NCI-H2081 treated with DMSO at 0.1 percent for 48 hours (cell line): ENCODE results near the gene GRID1.
"Not testable (repeated sequence)": the region's sequence is repeated elsewhere in the genome, so short reads cannot be mapped to it uniquely, and the experiment has no call there.

Experiments used
- DNase-seq: peaks from one replicate; lab custom pipeline; 2025; lab: John Stamatoyannopoulos, UW

The GRID1 gene

DNA sequence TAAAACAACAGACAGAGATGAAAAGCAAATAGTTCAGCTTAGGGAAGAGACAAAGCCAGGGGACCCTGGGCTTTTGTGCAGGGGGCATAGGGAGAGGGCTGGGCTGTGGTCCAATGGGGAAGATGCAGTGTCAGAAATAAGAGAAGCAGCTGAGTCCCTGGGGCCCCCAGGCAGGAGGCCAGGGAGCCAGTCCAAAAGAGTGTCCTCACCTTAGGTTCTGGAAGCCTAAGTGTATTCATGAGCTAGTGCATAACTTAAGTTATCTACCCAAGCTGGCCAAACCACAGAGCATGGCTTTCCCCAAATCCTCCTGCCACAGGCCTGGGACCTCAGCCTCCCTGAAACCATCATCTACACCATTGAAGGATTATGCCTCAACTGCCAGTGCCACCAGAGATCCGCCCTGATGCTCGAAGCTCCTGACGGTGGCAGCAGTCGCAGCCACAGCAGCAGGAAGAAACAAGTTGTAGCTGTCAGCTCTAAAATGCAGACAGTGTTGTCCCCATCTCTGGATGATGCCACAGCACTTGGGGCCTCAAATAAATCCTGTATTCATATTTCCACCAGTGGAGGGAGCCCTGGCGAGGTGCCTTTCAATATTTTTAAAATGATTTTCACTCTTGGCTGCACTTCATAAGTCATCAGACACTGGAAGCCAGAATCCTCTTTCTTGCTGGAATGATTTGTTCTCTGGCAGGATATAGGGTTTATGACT, 574.6 kb downstream of the GRID1 start:
- no peak for DNase-seq

DNA sequence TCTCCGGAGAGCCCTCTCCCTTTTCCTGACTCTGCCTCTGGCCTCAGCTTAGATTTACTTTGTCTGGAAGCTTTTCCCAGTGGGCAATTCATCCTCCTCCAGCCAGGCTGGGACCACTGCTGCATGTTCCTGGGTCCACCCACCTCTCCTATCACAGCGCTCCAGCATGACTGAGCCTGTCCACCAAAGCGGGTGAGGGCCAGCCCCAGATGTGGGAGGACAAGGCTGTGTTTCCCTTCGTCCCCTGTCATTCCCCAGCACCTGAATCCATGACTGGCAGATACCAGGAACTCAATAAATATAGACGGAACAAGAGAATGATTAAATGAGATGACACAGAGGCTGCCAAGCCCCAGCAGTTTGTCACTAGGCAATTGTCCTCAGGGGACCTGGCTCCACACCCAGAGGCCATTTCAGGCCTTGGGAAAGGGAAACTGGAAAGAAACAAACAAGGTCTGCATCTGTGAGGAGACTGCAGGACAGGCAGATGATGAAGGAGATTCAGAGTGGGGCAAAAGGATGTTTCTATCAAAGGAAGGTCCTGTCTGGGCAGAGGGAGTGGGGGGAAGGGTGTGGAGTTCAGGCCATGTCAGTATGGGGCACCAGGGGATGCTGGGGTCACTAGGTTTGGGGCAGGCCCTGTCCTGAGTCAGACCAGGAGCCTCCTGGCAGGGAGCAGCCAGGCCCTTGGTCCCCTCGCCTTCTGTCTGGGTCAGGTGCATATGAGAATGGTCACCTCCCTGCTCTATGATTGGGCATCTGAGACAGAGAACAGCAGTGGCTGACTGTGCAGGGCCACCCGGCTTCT, 576.4 kb downstream of the GRID1 start:
- DNase-seq: no peak

DNA sequence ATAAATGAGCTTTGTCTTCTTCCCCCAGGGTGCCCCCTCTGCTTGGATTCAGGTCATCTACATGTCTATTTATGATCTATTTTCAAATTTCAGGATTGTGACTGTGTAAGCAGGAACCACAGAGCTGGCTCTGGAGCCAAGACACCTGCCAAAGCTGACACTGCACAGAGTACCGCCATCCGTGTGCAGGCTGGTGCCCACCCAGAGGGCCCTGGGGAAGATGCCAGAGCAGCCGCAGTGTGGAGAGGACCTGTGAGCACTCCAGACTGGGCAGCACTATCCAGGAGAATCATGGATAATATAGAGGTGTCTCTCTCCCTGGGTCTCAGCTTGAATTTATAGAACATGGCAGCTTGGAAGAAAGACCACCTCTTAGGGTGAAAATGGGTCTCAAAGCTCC, 577.5 kb downstream of the GRID1 start:
- no peak for DNase-seq

DNA sequence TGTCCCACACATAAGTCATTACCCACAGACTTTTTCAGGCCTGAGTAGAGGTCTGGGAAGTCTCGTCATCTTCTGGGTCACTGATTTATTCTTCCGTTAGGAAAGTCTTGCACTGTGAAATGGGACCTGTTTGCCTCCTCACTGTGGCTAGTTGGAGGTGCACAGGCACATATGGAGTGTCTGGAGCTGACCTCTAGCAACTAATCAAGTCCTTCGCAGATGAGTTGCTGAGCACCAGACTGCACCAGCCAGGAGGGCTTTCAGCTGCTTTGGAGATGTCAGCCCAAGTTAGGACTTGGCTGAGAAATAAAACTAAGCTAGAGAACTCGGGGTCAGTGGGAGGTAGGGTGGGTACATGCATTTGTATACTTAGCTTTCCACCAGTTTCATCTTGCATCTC, 578.0 kb downstream of the GRID1 start:
- no peak for DNase-seq

DNA sequence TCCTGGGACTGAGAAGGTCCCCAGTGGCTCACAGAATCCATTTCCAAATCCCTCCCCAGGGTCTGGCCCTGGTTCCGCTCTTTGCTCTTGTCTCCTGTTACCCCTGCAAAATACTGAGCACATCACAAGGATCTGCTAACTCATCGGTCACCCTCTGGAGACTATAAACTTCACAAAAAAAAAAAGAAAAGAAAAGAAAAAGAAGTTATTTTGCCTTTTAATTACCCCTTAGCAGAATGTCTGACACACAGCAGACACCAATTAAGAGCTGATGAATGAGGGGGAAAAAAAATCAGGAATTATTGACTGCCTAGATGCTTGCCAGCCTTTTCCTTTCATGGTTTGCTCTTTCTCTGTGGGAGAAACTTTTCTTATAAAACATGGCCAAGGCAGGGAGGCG, 578.7 kb downstream of the GRID1 start:
- no peak for DNase-seq

DNA sequence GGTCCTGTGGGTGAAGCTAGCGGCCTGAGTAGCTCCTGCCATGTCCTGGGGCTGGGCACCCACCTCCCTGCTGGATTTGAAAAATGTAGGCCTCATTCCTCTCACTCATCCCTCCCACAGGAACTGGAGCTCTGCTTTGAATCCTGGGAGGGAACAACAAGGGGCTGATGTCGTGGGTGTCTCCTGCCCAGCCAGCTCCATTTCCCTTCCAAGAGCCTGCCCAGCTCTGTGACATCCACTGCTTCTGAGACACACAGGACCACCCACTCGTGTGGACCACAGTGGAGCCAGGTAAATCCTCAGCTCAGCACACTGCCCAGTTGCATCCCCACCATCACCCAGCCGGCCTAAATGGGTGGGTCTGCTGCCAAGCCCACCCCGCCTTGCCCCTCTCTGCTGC, 579.2 kb downstream of the GRID1 start:
- no peak for DNase-seq

DNA sequence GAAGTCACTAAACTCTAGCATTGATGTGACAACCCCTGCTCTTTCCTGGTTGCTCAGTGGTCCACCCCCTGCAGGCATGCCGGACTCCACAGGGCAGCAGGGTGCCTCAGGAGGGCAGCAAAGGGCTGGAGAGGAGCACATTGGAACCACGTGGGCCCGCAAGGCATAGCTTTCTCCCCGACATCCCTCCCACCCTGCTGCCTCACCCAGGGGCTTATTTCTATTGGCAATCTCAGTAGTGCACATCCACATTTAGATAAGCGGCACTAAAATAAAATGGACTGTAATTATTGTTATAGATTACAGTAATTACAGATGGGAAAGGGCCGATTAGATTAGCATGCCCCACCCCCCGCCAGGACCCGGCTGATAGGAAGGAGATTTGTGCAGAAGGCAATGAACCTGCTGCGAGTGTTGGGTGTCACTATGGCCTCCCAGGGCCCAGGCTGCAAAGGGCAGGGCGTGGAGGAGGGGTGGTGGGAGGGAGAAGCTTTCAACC, 580.1 kb downstream of the GRID1 start:
- no peak for DNase-seq

DNA sequence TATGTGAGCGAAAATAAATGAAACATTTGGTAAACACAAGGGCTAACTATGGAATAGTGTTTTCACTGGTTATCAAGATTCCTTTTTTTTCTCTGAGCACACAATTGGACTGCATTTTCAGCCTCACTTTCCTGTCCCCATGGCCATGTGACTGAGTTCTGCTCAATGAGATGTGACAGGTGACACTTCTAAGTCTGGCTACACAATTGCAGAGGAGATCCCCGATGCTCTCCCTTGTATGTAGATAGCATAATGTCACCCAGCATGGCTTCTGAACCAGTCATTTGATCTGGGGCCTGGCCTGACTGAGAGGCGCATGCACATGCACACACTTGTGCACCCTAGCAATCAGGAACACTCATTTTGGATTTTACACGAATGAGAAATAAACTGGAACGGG, 581.8 kb downstream of the GRID1 start:
- no peak for DNase-seq

DNA sequence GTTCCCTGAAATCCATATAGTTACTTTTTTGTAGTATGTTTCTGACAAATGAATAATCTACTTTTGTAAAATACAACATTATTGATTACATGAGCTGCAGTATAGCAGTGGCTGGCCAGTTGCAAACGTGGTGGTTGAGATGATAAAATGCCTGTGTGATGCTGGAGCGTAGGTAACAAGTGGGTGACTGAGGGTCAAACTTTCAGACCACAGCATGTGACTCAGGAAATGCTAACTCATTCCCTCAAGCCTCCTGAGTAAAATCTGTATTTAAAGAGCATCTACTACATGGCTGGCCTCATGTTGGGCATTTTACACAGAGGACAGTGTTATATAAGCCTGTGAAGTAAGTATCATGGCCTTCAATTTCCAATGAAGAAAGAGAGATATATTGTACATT, 585.2 kb downstream of the GRID1 start:
- no peak for DNase-seq

DNA sequence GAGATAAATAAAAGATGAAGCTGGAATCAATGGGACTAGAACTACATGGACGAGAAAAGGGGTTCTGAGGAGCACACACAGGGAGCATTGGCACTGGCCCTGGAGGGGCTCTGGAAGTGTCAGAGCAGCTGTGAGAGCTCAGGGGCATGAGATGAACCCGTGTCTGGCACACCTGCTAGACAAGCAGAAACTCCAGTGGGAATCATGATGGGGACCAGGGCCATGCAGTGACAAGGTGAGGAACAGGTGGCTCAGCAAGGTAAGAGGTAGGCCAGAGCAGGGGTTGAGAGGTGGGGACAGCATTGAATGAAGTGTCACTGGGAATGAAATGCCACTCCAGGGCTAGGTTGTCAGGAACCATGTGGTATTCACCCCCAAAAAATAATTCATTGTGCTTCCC, 588.5 kb downstream of the GRID1 start:
- DNase-seq: no peak

DNA sequence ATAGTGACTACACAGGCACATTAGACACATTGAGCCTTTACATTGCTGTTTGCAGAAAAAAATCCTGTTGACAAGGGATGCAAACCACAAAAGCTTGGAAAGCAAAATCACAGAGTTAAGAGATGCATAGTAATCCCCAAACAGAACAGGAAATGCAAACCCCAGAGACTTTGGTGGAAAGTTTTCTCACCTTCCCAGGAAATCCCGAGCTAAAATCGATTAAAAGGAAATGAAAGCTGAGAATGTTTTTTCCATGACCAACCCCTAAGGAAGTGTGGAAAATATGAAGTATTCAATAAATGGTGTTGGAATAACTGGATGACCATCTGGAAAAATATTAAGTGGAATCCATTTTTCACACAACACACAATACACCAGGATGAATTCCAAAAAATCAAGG, 598.7 kb downstream of the GRID1 start:
- DNase-seq: no peak

DNA sequence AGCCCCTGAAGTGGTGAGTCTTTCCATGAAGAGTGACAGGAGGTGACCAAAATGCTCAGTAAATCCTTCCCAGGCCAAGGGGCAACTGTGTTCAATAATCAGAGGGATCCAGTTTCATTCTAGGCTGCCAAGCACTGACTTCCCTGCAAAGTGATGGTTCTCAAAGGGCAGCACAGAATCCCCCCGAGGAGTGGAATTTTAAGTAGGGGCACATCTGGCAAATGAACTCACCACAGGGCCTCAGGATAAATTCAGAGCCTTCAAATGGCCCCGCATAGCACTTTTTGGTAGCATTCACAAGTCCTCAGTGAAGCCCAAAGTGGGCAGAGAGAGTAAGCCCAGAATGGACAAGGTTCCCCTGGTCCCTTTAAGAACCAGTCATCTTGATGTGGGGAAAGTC, 602.5 kb downstream of the GRID1 start:
- no peak for DNase-seq

DNA sequence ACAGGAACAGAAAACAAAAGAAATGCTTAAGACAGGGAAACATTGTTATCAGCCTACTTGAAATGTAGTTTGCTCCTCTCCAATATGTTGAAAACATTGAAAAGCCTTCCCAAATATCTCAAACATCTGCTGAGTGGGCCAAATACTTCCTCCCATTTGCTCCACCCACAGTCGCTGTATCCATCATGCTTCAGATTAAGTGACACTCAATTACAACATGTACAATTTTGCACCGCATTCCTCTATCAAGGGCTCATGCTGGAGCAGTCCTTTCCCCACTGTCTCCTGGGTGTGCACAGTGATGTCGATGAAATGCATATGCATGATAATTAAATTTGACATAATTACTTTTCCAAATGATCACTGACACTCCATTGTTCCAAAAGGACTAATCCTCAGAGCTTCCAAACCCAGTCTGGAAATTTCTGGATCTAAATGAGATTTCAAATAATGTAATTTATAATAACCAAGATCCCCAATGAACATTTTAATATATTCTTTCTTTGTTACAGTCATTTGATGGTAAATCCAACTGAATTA, 604.6 kb downstream of the GRID1 start:
- DNase-seq: no peak

DNA sequence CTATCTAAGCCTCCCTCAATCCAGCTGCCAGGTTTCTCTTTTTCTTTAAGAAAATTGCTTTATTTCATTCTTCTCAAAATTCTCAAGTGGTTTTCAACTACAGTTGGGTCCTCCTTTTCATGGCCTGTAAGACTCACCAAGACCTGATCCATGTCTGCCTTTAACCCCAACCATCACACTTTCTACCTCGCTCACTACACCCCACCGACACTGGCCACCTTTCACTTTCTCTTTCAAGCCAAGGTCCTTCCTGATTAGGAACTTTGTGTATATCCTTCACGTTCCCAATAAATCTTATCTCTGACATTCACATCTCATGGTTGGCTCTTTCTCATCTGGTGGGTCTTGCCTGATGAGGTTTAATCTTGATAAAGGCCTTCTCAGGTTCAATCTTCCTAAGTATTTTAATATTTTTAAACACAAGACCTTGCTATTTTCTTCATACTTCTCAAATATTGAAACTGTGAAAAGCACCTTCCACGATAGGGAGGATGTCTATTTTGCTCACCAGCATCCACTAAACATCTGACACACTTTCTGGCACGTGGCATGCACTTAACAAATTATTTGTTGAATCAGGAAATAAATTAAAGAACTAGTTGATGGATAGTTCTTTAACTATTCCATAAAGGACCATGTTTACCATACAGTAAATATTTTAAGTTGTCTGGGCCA, 624.8 kb downstream of the GRID1 start:
- DNase-seq: no peak

DNA sequence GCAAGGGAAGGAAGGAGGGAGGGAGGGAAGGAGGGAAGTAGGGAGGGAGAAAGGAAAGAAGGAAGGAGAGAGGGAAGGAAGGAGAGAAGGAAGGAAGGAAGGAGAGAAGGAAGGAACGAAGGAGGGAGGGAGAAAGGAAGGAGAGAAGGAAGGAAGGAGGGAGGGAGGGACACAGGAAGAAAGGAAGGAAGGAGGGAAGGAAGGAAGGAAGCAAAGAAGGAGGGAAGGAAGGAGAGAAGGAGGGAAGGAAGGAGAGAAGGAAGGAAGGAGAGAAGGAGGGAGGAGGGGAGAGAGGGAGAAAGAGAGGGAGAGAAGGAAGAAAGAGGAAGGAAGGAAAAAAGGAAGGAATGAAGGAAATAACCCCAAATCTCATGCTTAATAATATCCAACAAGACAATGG, 630.6 kb downstream of the GRID1 start:
- DNase-seq: no peak

DNA sequence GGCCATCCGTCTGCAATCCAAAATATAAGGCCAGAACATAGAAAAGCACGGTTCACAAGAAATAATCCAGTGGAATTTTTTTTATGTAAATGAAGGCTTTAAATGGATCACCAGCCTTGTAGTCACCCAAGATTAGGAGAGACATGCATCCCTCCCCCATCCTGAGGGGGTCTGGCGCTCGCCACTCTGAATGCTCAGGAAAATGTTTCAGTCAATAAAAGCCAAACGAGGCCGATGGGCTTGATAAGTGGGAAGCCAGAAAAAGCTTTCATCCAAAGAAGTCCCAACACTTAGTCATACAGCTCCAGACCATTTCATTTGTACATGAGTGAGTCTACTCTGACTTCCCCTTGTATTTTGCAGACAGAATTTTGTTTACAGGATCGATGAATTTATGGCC, 631.8 kb downstream of the GRID1 start:
- no peak for DNase-seq

DNA sequence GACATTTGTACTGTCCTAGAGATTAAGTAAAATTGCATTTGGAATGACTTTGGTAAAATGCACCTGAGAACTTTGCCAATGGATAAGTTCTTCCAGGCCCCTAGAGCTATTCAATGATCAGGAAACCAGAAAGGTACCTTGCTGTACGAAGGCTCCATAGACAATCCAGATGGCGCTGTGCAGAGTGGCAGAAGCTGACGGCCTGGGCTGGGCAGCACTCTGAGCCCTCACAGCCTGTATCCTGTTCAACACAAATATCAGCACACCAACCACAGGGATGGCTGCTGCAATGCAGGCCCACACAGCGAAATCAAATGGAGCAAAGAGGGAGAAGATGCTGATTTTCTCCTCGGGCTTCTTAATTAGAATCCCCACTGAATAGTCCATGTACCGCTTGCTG, 642.4 kb downstream of the GRID1 start:
- DNase-seq: no peak

DNA sequence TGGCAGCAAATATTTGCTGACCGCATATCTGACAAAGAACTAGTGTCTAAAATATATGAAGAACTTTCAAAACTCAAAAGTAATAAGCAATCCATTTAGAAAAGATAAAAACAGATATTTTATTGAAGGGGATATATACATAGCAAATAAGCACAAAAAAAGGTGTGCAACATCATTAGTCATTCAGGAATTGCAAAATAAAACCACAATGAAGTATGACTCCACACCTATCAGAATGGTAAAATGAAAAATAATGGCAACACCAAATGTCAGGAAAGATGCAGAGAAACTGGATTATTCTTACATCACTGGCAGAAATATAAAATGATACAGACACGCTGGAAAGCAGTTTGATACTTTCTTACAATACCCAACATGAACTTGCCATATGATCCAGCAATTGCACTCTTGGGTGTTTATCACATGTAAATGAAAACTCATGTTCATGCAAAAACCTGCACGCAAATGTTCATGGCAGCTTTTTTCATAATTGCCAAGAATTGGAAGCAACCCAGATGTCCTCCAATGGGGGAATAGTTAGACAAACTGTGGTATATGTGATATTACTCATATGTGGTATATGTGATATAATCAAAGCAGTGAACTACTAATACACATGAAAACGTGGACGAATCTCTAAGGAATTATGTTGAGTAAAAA, 645.5 kb downstream of the GRID1 start:
- DNase-seq: no peak

DNA sequence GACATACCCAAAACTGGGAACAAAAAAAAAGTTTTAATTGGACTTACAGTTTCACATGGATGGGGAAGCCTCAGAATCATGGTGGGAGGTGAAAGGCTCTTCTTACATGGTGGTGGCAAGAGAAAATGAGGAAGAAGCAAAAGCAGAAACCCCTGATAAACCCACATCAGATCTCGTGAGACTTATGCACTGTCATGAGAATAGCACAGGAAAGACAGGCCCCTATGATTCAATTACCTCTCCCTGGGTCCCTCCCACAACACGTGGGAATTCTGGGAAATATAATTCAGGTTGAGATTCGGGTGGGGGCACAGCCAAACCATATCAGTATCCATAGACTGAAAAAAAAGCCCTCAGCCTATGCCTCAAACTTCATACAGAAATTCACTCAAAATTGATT, 647.2 kb downstream of the GRID1 start:
- no peak for DNase-seq

DNA sequence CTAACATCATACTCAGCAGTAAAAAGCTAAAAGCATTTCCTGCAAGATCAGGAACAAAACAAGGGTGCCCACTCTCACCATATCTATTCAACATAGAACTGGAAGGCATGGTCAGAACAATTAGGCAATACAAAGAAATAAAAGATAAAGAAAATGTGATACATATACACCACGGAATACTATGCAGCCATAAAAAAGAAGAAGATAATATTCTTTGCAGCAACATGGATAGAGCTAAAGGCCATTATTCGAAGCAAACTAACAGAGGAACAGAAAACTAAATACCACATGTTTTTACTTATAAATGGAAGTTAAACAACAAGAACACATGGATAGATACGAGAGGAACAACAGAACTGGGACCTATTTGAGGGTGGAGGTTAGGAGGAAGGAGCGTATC, 652.7 kb downstream of the GRID1 start:
- no peak for DNase-seq

DNA sequence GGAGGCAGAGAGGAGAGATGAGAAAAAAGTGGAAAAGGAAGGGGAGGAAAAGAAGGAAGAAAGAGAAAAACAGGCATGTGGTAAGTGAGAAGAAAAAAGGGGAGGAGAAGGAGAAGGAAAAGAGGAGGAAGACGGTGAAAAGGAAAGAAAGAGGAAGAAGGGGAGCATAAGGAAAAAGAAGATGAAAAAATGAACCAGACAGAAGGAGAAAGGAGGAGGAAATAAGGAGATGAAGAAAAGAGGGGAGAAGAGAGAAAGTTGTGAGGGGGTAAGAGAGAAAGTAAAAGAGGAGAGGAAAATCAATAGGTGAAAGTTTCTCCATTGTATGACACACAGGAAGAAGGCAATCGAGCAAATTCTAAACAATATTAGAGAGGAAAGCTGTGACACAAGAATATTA, 663.8 kb downstream of the GRID1 start:
- no peak for DNase-seq

DNA sequence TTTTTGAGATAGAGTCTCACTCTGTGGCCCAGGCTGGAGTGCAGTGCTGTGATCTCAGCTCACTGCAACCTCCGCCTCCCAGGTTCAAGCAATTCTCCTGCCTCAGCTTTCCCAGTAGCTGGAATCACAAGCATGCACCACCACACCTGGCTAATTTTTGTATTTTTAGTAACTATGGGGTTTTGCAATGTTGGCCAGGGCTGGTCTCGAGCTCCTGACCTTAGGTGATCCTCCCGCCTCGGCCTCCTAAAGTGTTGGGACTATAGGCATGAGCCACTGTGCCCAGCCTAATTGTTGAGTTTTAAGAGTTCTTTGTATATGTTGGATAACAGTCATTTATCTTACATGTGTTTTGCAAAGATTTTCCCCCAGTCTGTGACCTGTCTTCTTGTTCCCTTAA, 667.5 kb downstream of the GRID1 start:
- not testable (repeated sequence) for DNase-seq
